ENCODE measurements around the gene NRXN2. TPM values are rescaled to one million over a fixed set of nuclear protein-coding genes. Genes with fewer than 3 reads are reported as not detected.

NRXN2 gene
- total RNA-seq, 1 donor from 2014 or later, result 0.72 TPM

DNA sequence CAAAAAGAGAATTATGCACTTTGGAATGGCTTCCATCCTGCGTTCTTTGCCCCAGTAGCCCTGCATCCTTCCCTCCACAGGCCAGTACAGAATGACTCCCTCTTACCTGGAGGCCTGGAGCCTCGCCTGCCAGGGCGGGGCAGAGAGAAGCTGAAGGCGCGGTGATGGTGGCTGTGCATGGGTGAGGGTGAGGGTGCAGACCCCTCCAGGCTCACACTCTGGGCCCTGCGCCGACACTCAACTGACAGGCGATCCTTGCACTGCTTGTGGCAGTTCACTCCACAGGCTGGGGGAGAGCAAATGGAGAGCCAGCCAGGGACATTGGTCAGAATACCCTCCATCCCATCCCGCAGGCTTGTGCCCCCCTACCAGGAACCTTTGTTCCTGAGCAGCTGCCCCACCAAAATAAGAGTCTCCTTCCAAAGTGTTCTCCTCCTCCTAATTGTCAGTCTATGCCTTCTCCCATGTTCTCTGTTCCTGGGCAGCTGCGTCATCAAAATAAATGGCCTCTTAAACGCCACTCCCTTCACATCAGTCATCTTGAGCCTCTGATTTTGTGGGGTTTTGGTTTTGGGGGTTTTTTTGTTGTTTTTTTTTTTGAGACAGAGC, 5.9 kb upstream of the NRXN2 start:
- no peak overlapping the region for H3K4me3 ChIP-seq
- no peak for ATAC-seq
- intact Hi-C loops (cut with DNase I), result no loop called here
- no peak for TF ChIP-seq CTCF (IDR thresholded peaks at IDR 0.05)
- no peak overlapping the region for H3K27ac ChIP-seq
- no peaks in the 10 kb centered on the region for H3K9me3 ChIP-seq
- H3K4me1 ChIP-seq, result no peaks in the 10 kb centered on the region
- no peaks in the 10 kb centered on the region for H3K27me3 ChIP-seq
- H3K36me3 ChIP-seq, result no peaks in the 10 kb centered on the region
- peak; percentile 43 for DNase-seq

GRCh38 chr11:64726867-64727530, 4.0 kb upstream of the NRXN2 start:
- TF ChIP-seq CTCF (IDR thresholded peaks at IDR 0.05), result no peak
- no peak overlapping the region for H3K4me3 ChIP-seq
- DNase-seq, result peak; percentile 22
- H3K36me3 ChIP-seq, result no peaks in the 10 kb centered on the region
- peaks cover 7% of the 10 kb centered on the region for H3K4me1 ChIP-seq
- no peak for ATAC-seq
- H3K9me3 ChIP-seq, result no peaks in the 10 kb centered on the region
- H3K27ac ChIP-seq, result no peak overlapping the region
- intact Hi-C loops (cut with DNase I), result no loop called here
- peaks cover 4% of the 10 kb centered on the region for H3K27me3 ChIP-seq

- DNase-seq, result peak; percentile 35
- H3K9me3 ChIP-seq, result no peaks in the 10 kb centered on the region
These were observed 3.2 kb upstream of the NRXN2 start for GRCh38 chr11:64726211-64726641.

DNA sequence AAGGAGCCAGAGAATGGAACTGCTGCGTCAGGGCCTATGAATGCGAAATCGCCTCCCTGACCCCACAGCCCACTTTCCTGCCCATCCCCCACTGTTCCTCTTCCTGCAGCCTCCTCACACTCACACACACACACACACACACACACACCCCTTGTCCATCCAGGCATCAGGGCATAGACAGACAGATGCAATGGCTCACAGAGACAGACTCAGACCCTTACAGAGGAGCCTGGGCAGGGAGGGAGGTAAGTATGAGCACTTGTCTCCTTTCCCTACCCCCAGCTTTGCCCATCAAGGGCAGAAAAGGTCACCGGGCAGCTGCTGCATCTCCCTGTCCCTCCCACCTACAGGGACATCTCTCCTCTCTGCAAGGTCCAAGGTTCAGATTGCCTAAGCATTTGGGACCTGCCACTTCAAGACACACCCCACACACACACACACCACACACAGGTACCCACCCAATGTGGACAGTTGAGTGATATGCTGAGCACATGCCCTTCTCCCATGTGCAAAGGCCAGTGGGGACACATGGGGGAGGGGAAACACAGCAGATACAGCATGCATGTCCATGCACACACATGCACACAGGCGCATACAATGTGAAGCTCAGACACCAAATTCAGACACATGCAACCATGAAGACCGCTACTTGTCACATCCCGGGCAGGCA, 2.0 kb upstream of the NRXN2 start:
- intact Hi-C loops (cut with DNase I), result no loop called here
- DNase-seq, result peak; percentile 52
- Histone ChIP-seq H3K27ac (no peak overlapping the region), H3K4me1 (peaks cover 7% of the 10 kb centered on the region), H3K4me3 (no peak overlapping the region), H3K36me3 (no peaks in the 10 kb centered on the region), H3K9me3 (no peaks in the 10 kb centered on the region), H3K27me3 (peaks cover 21% of the 10 kb centered on the region)
- no peak for ATAC-seq
- no peak for TF ChIP-seq CTCF (IDR thresholded peaks at IDR 0.05)

More at GRCh38 chr11:64726211-64726641, 3.2 kb upstream of the NRXN2 start:
- Histone ChIP-seq H3K4me3 (no peak overlapping the region), H3K36me3 (no peaks in the 10 kb centered on the region), H3K4me1 (peaks cover 7% of the 10 kb centered on the region), H3K27ac (no peak overlapping the region), H3K27me3 (peaks cover 10% of the 10 kb centered on the region)
- intact Hi-C loops (cut with DNase I), result no loop called here
- TF ChIP-seq CTCF (IDR thresholded peaks at IDR 0.05), result no peak
- no peak for ATAC-seq

DNA sequence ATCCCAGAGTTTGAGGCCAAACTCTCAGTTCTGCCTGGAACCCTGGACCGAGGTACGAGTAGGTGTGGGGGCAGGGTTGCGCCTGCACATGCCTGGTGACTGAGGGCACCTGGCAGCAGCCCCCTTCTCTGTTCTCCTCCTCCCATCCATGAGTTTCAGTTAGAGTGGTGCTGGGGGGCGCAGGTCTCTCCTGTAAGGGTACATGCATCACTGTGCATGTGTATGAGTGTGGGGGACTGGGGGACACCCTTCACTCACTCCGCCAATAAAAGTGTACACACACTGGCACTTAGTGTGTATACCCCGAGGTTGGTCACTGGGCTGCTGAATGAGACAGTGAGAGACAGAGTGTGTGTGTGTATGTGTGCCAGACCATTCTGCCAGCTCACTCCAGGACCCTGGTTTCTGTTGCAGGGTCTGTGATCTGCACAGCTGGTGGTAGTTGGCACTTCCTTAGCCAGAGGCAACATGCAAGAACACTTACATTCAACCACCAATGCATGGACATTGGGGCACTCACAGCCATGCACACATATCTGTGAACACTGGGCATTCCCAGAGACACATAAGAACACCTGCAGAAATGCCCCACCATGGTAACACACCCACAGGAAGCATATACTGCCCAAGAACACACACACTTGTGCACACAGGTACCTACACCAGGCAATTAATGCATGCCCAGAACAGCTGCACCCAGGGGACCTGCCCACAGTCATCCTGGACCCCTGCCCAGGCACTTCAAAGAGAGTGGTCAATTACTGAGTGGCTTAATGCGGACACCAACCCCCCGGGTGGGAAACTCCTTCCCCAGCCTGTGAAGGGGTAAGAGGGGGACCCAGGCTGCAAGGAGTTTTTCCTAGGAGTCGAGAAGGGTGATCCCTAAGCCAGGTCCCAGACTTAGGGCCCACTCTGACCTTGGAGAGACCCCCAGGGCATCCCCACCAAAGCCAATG, 1.2 kb upstream of the NRXN2 start:
- no peaks in the 10 kb centered on the region for H3K9me3 ChIP-seq
- H3K4me3 ChIP-seq, result no peak overlapping the region
- TF ChIP-seq CTCF (IDR thresholded peaks at IDR 0.05), result no peak
- DNase-seq (peak; percentile 21), ATAC-seq (no peak)
- intact Hi-C loops (cut with DNase I), result no loop called here
- H3K36me3 ChIP-seq, result no peaks in the 10 kb centered on the region
- no peak overlapping the region for H3K27ac ChIP-seq
- H3K27me3 ChIP-seq, result peaks cover 25% of the 10 kb centered on the region
- H3K4me1 ChIP-seq, result peaks cover 7% of the 10 kb centered on the region
